ENCODE measurements around the gene XRCC1. TPM values are rescaled to one million over a fixed set of nuclear protein-coding genes. Genes with fewer than 3 reads are reported as not detected.

Gene XRCC1
- total RNA-seq, 4 donors from 2014 or later, result 8.0 to 147 (median 15.8) TPM

DNA sequence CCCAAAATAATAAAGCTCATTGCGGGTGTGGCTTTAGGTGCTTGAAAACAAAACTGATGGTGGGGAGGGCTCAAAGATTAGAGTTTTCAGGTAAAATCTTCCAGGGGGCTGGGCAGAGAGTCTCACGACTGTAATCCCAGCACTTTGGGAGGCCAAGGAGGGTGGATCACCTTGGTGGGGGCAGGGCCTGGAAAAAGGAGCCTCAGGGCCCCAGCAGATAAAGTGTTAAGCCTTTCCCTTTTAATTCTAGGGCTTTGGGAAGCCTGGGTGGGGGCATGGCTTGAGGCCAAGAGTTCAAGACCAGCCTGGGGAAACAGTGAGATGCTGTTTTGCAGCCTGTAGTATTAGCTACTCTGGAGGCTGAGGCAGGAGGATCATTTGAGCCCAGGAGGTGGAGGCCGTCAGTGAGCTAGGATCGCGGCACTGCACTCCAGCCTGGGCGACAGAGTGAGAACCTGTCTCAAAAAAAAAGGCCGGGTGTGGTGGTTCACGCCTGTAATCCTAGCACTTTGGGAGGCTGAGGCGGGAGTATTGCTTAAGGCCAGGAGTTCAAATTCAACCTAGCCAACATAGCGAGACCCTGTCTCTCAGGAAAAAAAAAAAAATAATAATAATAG lies 18.9 kb upstream of the XRCC1 start:
- no peak for DNase-seq
- Histone ChIP-seq H3K36me3 (peaks cover 0 to 17% (median 6%) of the 10 kb centered on the region in 4 donors), H3K27me3 (no peaks in the 10 kb centered on the region), H3K9me3 (no peaks in the 10 kb centered on the region), H3K4me3 (peak overlapping the region in 3 of 4 donors; percentile 50 to 88 (median 75)), H3K27ac (peak overlapping the region; percentile 86 to 98 (median 96)), H3K4me1 (peaks cover 25 to 40% (median 31%) of the 10 kb centered on the region in 4 donors)
- 88 to 89% methylated on average over 3 to 10 of the region's 10 CpGs for WGBS, 2 donors (ENCODE audit: low coverage in 1 of 2)
- in situ Hi-C loops (cut with MboI; ENCODE audit: low pct_ligation_motif_present in 1 of 4, low pct_unique_long_range_greater_than_20kb in 1 of 4, low sequenced_read_pairs in 3 of 4) (no loop called here), intact Hi-C loops (cut with DNase I; ENCODE audit: low total_unique reads) (loop anchor here (10.0 kb wide), 1 partner anchor 59 kb away; the partner anchor contains the start of gene ZNF575)
- TF ChIP-seq, protein P1, sequence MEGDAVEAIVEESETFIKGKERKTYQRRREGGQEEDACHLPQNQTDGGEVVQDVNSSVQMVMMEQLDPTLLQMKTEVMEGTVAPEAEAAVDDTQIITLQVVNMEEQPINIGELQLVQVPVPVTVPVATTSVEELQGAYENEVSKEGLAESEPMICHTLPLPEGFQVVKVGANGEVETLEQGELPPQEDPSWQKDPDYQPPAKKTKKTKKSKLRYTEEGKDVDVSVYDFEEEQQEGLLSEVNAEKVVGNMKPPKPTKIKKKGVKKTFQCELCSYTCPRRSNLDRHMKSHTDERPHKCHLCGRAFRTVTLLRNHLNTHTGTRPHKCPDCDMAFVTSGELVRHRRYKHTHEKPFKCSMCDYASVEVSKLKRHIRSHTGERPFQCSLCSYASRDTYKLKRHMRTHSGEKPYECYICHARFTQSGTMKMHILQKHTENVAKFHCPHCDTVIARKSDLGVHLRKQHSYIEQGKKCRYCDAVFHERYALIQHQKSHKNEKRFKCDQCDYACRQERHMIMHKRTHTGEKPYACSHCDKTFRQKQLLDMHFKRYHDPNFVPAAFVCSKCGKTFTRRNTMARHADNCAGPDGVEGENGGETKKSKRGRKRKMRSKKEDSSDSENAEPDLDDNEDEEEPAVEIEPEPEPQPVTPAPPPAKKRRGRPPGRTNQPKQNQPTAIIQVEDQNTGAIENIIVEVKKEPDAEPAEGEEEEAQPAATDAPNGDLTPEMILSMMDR (IDR thresholded peaks at IDR 0.05), result no peak
- TF ChIP-seq POLR2AphosphoS5 (IDR thresholded peaks at IDR 0.05) (no peak), POLR2A (IDR thresholded peaks at IDR 0.05) (no peak), EP300 (IDR thresholded peaks at IDR 0.05; ENCODE audit: low read depth) (no peak)

DNA sequence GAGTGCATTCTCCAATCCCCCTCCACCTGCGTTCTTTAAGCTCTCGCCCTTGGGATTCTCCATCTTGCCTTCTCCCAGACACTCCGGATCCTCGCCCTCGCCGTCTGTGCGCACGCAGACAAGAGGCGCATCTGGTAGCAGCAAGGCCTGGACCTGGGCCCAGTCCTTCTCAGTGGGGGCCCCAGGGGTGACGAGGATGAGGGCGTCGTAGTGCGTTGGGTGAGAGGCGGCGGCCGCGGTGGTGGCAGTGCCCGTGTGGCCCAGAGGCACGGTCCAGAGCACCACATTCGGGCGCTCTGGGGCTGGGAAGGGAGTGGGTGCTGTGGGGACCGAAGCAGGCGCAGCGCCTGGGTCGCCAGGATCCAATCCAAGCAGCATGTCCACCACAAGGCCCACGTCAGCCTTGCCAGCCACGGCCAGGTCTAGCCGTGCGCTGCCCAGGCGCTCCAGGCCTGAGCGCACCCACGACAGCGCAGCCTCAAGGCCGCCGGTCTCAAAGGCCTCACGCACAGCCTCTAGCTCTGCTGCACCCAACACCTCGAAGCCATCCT lies 17.5 kb upstream of the XRCC1 start:
- intact Hi-C loops (cut with DNase I; ENCODE audit: low total_unique reads) (loop anchor here (1.0 to 10.0 kb wide), 2 partner anchors 33 to 58 kb away; partner anchors contain the start of gene ZNF575), in situ Hi-C loops (cut with MboI; ENCODE audit: low pct_ligation_motif_present in 1 of 4, low pct_unique_long_range_greater_than_20kb in 1 of 4, low sequenced_read_pairs in 3 of 4) (no loop called here)
- DNase-seq, result no peak
- TF ChIP-seq, protein P1 (IDR thresholded peaks at IDR 0.05), result no peak
- TF ChIP-seq POLR2A (IDR thresholded peaks at IDR 0.05) (no peak), EP300 (IDR thresholded peaks at IDR 0.05; ENCODE audit: low read depth) (no peak), POLR2AphosphoS5 (IDR thresholded peaks at IDR 0.05) (no peak)
- Histone ChIP-seq H3K4me3 (no peak overlapping the region), H3K36me3 (peaks cover 0 to 14% (median 6%) of the 10 kb centered on the region in 4 donors), H3K4me1 (peaks cover 25 to 36% (median 29%) of the 10 kb centered on the region in 4 donors), H3K9me3 (no peaks in the 10 kb centered on the region), H3K27ac (no peak overlapping the region), H3K27me3 (no peaks in the 10 kb centered on the region)
- 96 to 100% methylated on average over 2 to 32 of the region's 37 CpGs for WGBS, 2 donors (ENCODE audit: low coverage in 1 of 2)

DNA sequence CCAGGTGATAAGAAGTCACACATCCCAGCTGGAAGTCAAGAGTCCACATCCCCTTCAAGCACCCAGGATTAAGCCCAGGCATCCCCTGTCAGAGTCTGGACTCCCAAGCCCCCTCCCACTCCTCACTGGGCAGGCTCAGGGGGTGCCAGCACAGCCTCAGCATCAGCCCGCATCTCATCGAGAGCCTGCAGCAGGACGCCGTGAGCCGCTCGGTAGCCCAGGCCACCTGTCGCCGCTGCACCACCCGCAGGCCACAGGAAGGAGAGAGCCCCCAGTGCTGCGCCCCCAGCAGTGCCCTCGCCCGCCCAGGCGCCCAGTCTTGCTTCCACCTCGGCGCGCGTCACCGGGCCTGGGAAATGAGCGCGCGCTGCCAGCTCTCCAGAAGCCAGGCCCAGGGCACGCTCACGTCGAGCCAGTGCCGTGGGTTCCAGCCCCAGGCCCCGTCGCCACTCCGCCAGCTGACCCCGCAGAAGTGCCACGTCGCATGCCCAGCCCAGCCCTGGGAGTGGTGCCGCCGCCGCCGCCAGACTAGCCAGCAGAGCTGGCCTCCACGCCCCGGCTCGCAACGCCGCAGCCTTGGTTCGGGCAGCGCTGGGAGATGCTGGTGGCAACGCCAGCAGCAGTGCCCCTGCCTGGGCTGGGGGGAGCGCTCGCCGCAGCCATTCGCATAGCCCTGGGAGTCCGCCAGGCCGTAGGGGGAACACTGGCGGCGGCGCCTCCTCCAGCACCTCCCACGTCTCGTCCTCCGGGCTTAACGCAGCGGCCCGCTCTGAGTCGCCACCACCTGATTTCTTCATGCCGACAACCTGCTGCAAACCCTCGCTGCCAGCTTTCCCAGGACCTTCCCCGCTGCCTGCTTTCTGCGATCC lies 16.8 kb upstream of the XRCC1 start:
- WGBS, 2 donors (ENCODE audit: low coverage in 1 of 2), result 97 to 99% methylated on average over 6 to 44 of the region's 63 CpGs
- Histone ChIP-seq H3K9me3 (no peaks in the 10 kb centered on the region), H3K4me3 (no peak overlapping the region), H3K27ac (no peak overlapping the region), H3K36me3 (peaks cover 0 to 14% (median 6%) of the 10 kb centered on the region in 4 donors), H3K27me3 (no peaks in the 10 kb centered on the region), H3K4me1 (peaks cover 18 to 29% (median 22%) of the 10 kb centered on the region in 4 donors)
- DNase-seq, result no peak
- TF ChIP-seq, protein P1 (IDR thresholded peaks at IDR 0.05), result no peak
- TF ChIP-seq POLR2AphosphoS5 (IDR thresholded peaks at IDR 0.05), result no peak
- TF ChIP-seq EP300 (IDR thresholded peaks at IDR 0.05; ENCODE audit: low read depth), result no peak
- TF ChIP-seq POLR2A (IDR thresholded peaks at IDR 0.05), result no peak
- intact Hi-C loops (cut with DNase I; ENCODE audit: low total_unique reads) (loop anchor here (1.0 to 10.0 kb wide), 2 partner anchors 32 to 57 kb away; partner anchors contain the start of gene ZNF575), in situ Hi-C loops (cut with MboI; ENCODE audit: low pct_ligation_motif_present in 1 of 4, low pct_unique_long_range_greater_than_20kb in 1 of 4, low sequenced_read_pairs in 3 of 4) (no loop called here)

DNA sequence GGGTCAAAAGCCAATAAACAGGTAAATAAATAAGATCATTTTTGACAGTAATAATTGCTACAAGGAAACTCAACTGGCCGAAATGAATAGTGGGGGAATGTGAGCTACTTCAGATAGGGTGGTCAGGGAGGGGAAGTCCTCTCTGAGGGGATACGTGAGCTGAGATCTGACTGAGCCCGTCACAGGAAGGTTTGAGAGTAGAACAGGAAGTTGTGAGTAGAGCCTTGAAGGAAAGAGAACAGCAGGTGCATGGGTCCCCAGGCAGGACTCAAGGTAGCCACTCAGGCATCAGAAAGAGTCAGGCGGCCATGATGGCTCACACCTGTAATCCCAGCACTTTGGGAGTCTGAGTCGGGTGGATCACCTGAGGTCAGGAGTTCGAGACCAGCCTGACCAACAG lies 14.4 kb upstream of the XRCC1 start:
- H3K36me3 ChIP-seq, result peaks cover 0 to 14% (median 6%) of the 10 kb centered on the region in 4 donors
- H3K4me3 ChIP-seq, result no peak overlapping the region
- no peak overlapping the region for H3K27ac ChIP-seq
- no peaks in the 10 kb centered on the region for H3K27me3 ChIP-seq
- 49 to 70% methylated on average over 3 to 6 of the region's 6 CpGs for WGBS, 2 donors (ENCODE audit: low coverage in 1 of 2)
- TF ChIP-seq POLR2A (IDR thresholded peaks at IDR 0.05) (no peak), EP300 (IDR thresholded peaks at IDR 0.05; ENCODE audit: low read depth) (no peak), POLR2AphosphoS5 (IDR thresholded peaks at IDR 0.05) (no peak)
- TF ChIP-seq, protein P1 (IDR thresholded peaks at IDR 0.05), result no peak
- intact Hi-C loops (cut with DNase I; ENCODE audit: low total_unique reads) (loop anchor here (10.0 kb wide), 1 partner anchor 55 kb away; the partner anchor contains the start of gene ZNF575), in situ Hi-C loops (cut with MboI; ENCODE audit: low pct_ligation_motif_present in 1 of 4, low pct_unique_long_range_greater_than_20kb in 1 of 4, low sequenced_read_pairs in 3 of 4) (no loop called here)
- H3K4me1 ChIP-seq, result peaks cover 9 to 17% (median 11%) of the 10 kb centered on the region in 4 donors
- no peaks in the 10 kb centered on the region for H3K9me3 ChIP-seq
- no peak for DNase-seq
